Measurements from ENCODE around the gene ATP6V0B. TPM values are rescaled to one million over a fixed set of nuclear protein-coding genes. Genes with fewer than 3 reads are reported as not detected.
A peak's percentile ranks its signal among the peaks of the same experiment; 100 is the strongest.

Gene ATP6V0B
- total and polyA plus RNA-seq, 2 of the 4 experiments (the other 2 are of a cell fraction), result 72.1 to 169 TPM

- Histone ChIP-seq H3K4ac (ENCODE audit: low read depth, low read length) (no peak overlapping the region), H3K27ac (ENCODE audit: insufficient read depth, low read length) (no peak overlapping the region), H2AFZ (replicated peaks; ENCODE audit: low read length, poor library complexity) (peak overlapping the region; percentile 32), H3K4me2 (ENCODE audit: low read depth, low read length) (no peak overlapping the region), H4K20me1 (ENCODE audit: insufficient read depth, low read length) (peaks cover 44% of the 10 kb centered on the region), H4K8ac (ENCODE audit: low read depth in 2 of 2, low read length in 2 of 2) (no peak overlapping the region), H2BK5ac (ENCODE audit: low read depth, low read length, poor library complexity, severe bottlenecking) (no peak overlapping the region), H3K36me3 (ENCODE audit: control insufficient read depth, insufficient read depth, low read length) (peaks cover 35% of the 10 kb centered on the region), H3K9me1 (ENCODE audit: insufficient read depth, low read length) (peaks cover 39% of the 10 kb centered on the region), H3K18ac (ENCODE audit: low read depth, low read length) (no peak overlapping the region), H3K9ac (ENCODE audit: low read depth, low read length) (no peak overlapping the region), H3K79me1 (ENCODE audit: low read depth in 1 of 2, low read length in 2 of 2) (peaks cover 27 to 61% of the 10 kb centered on the region in 2 experiments), H3K4me1 (ENCODE audit: control insufficient read depth, insufficient read depth, low read length) (peaks cover 25% of the 10 kb centered on the region), H4K91ac (ENCODE audit: insufficient read depth, low read depth, low read length) (no peak overlapping the region), H3K23ac (ENCODE audit: low read depth, low read length) (0 out of 2 replicates have a peak overlapping the region, but pooled peaks have one; percentile 26), H2AK9ac (replicated peaks; ENCODE audit: low read depth, low read length, poor library complexity) (no peak overlapping the region), H3K4me3 (ENCODE audit: insufficient read depth, low read depth, low read length) (no peak overlapping the region), H2AK5ac (ENCODE audit: low read depth, low read length) (no peak overlapping the region), H3K56ac (ENCODE audit: extremely low read depth, insufficient read depth, low read length) (no peak overlapping the region), H3K14ac (replicated peaks; ENCODE audit: low read depth, low read length) (no peak overlapping the region), H2BK20ac (ENCODE audit: low read depth, low read length) (no peak overlapping the region), H4K5ac (ENCODE audit: low read depth, low read length) (no peak overlapping the region), H2BK15ac (ENCODE audit: low read depth, low read length) (no peak overlapping the region), H2BK120ac (ENCODE audit: low read depth, low read length) (no peak overlapping the region), H3K9me3 (ENCODE audit: control insufficient read depth, insufficient read depth, low read length) (no peaks in the 10 kb centered on the region), H3K27me3 (ENCODE audit: control insufficient read depth, insufficient read depth, low read length) (no peaks in the 10 kb centered on the region)
- POLR2A ChIA-PET (ENCODE audit: unreplicated experiment), result no interaction called here
- no peak for DNase-seq
- no TSS peak for BruUV-seq (replicated peaks)
- dilution Hi-C loops (cut with HindIII; ENCODE audit: low sequenced_read_pairs, unreplicated experiment) (no loop called here), in situ Hi-C loops (cut with MboI; ENCODE audit: low sequenced_read_pairs) (no loop called here), intact Hi-C loops (cut with micrococcal nuclease) (no loop called here)
- WGBS, 2 experiments (ENCODE audit: extremely low coverage in 2 of 2, insufficient read length in 1 of 2), result 25% methylated on average over 1 of the region's 12 CpGs; no CpG with 5 or more reads in 1 of the 2 experiments
- CTCF ChIA-PET, result no interaction called here
- no peak for ATAC-seq (ENCODE audit: low read depth)
- TF ChIP-seq FOS (IDR thresholded peaks at IDR 0.05; ENCODE audit: low read depth, low read length) (no peak), SMC3 (IDR thresholded peaks at IDR 0.05; ENCODE audit: low read depth, low read length) (no peak), RCOR1 (IDR thresholded peaks at IDR 0.05; ENCODE audit: insufficient replicate concordance, low read length) (no peak), RAD21 (IDR thresholded peaks at IDR 0.05; ENCODE audit: low read length) (no peak), POLR2A (IDR thresholded peaks at IDR 0.05; ENCODE audit: low read depth, low read length) (no peak), MXI1 (IDR thresholded peaks at IDR 0.05; ENCODE audit: borderline replicate concordance, low read depth, low read length) (no peak), CTCF (conservative IDR thresholded peaks at IDR 0.05; ENCODE audit: low read depth, low read length) (no peak), CHD1 (IDR thresholded peaks at IDR 0.05; ENCODE audit: low read depth, low read length) (no peak), RFX5 (IDR thresholded peaks at IDR 0.05; ENCODE audit: low read depth, low read length) (no peak), ELK1 (IDR thresholded peaks at IDR 0.05; ENCODE audit: borderline replicate concordance, low read depth, low read length) (no peak), MAZ (IDR thresholded peaks at IDR 0.05; ENCODE audit: borderline replicate concordance, low read depth, low read length) (no peak), NFE2L2 (IDR thresholded peaks at IDR 0.05; ENCODE audit: low read depth, low read length) (no peak), MAFK (IDR thresholded peaks at IDR 0.05; ENCODE audit: low read depth, low read length) (no peak), CEBPB (IDR thresholded peaks at IDR 0.05; ENCODE audit: low read depth, low read length) (no peak), BHLHE40 (IDR thresholded peaks at IDR 0.05; ENCODE audit: low read depth, low read length) (no peak)
- TF ChIP-seq, protein P1, sequence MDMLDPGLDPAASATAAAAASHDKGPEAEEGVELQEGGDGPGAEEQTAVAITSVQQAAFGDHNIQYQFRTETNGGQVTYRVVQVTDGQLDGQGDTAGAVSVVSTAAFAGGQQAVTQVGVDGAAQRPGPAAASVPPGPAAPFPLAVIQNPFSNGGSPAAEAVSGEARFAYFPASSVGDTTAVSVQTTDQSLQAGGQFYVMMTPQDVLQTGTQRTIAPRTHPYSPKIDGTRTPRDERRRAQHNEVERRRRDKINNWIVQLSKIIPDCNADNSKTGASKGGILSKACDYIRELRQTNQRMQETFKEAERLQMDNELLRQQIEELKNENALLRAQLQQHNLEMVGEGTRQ (IDR thresholded peaks at IDR 0.05; ENCODE audit: low read depth, low read length), result no peak
These were observed 8.6 kb downstream of the ATP6V0B start for GRCh38 chr1:43983253-43983899.

Measured in IMR-90 (cell line).